Psoas muscle (tissue), 8 donors: ENCODE measurements around the gene SELENOV. TPM values are rescaled to one million over a fixed set of nuclear protein-coding genes. Genes with fewer than 3 reads are reported as not detected.
"Not testable (repeated sequence)": the region's sequence is repeated elsewhere in the genome, so short reads cannot be mapped to it uniquely, and the experiment has no call there.

Source experiments
- ATAC-seq, 4 donors: fragments of 200-7000 bp; cut with Tn5 transposase; one replicate each; pipeline ENCODE4 v1.9.1; 2020; ENCODE audit warnings: moderate library complexity in 3 of 4, mild to moderate bottlenecking in 2 of 4
- DNase-seq, 2 donors: peaks; one replicate each; pipeline ENCODE4 v3.0.0-alpha.2; 2020
- H3K27ac ChIP-seq: fragments of 200-600 bp; one replicate; pipeline ENCODE4 v1.8.0; 2022
- H3K27me3 ChIP-seq, 3 donors: fragments of 200-600 bp in 1 of 3; one replicate each; pipeline versions ENCODE4 v1.6.1 to v1.8.0; 2013 to 2022; ENCODE audit warnings: low read length in 2 of 3, mild to moderate bottlenecking in 2 of 3, moderate library complexity in 1 of 3; ENCODE audit not compliant: insufficient read depth in 3 of 3
- H3K36me3 ChIP-seq, 2 donors: fragments of 200-600 bp in 1 of 2; one replicate each; pipeline versions ENCODE4 v1.6.1 to v1.8.0; 2013 to 2022; ENCODE audit warnings: low read depth in 1 of 2, mild to moderate bottlenecking in 1 of 2, moderate library complexity in 1 of 2; ENCODE audit not compliant: insufficient read depth in 1 of 2
- H3K4me1 ChIP-seq: fragments of 200-600 bp; one replicate; pipeline ENCODE4 v1.8.0; 2022
- H3K4me3 ChIP-seq: fragments of 200-600 bp; one replicate; pipeline ENCODE4 v1.8.0; 2022; ENCODE audit warnings: mild to moderate bottlenecking
- H3K9me3 ChIP-seq: fragments of 200-600 bp; one replicate; pipeline ENCODE4 v1.8.0; 2022
- WGBS, 3 donors: extraction: QIAGEN DNeasy Blood & Tissue Kit; methylation state at CpG; one replicate each; pipeline versions ENCODE4 v1.1.6 to v1.1.7; 2013; 5-methylcytosine and 5-hydroxymethylcytosine counted together
- intact Hi-C, 2 donors: fragments of 100-400 bp; cut with DNase I; formaldehyde crosslinking; loops; one replicate each; pipeline versions ENCODE4 v1.11.0 to v1.14.2; 2022
- polyA plus RNA-seq, 3 donors: library from polyadenylated mRNA; stranded (reverse); fragments of 200-250 nt; gene quantifications; one replicate each; pipeline ENCODE4 v1.2.3, GENCODE V29; 2013
- total RNA-seq, 4 donors: library from RNA; stranded (reverse); fragmentation: NEBNext Ultra II Directional in 2 of 4; extraction: Animal tissue kit (Norgen Biotek cat#: 25700) in 2 of 4; gene quantifications; one replicate each; pipeline versions ENCODE4 v1.2.1 to v1.2.4, GENCODE V29; 2021 to 2023
- TF ChIP-seq, protein P1 (sequence below): fragments of 200-600 bp; IDR thresholded peaks from one replicate; pipeline ENCODE4 v1.8.0; 2022; ENCODE audit warnings: antibody characterized with exemption
- donor health status: healthy with polysubstance abuse.
- donor health status: DM: no; HTN: no; CAD: no; lungs with moderate emphysema.
- donor health status: Bipolar disorder and iron deficiency.
- donor health status: healthy.
- donor health status: DM: yes; HTN: yes; CAD: no.
- donor health status: DM: no; HTN: no; CAD: no.
- donor health status: DM: no; HTN: no; CAD: no.
- donor health status: DM: yes; HTN: yes; CAD: no.

The SELENOV gene
- total and polyA plus RNA-seq, 7 donors, result not detected

DNA sequence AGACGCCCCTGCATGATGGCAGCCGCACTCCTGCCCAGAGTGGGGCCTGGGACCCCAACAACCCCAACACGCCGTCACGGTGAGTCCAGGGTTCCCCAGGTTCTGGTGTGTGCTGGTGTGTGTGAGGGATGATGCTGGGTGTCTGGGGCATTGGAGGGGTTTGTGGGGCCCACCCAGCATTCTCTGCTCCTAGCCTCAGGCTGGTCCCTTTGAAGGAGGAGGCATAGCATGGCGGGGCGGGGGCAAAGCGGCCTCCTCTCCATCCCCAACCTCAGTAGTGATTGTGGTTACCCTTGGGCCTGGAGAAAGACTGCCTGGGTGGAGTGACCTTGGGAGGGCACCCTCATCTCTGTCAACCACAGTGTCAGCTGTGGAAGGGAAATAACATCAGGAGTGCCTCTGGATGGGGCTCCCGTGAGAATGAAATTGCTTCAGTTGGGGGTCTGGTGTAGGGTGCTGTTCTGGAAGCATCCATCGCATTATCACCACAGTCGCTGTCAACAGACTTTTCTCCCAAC is 41.4 kb upstream of the SELENOV start:
- no peak overlapping the region for H3K4me3 ChIP-seq
- ATAC-seq (no peak), DNase-seq (peak in 1 of 2 donors; percentile 39)
- TF ChIP-seq, protein P1, sequence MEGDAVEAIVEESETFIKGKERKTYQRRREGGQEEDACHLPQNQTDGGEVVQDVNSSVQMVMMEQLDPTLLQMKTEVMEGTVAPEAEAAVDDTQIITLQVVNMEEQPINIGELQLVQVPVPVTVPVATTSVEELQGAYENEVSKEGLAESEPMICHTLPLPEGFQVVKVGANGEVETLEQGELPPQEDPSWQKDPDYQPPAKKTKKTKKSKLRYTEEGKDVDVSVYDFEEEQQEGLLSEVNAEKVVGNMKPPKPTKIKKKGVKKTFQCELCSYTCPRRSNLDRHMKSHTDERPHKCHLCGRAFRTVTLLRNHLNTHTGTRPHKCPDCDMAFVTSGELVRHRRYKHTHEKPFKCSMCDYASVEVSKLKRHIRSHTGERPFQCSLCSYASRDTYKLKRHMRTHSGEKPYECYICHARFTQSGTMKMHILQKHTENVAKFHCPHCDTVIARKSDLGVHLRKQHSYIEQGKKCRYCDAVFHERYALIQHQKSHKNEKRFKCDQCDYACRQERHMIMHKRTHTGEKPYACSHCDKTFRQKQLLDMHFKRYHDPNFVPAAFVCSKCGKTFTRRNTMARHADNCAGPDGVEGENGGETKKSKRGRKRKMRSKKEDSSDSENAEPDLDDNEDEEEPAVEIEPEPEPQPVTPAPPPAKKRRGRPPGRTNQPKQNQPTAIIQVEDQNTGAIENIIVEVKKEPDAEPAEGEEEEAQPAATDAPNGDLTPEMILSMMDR, result no peak
- no peak overlapping the region for H3K27ac ChIP-seq
- intact Hi-C loops, result no loop called here
- H3K36me3 ChIP-seq, result peaks cover 12 to 89% of the 10 kb centered on the region in 2 donors
- no peaks in the 10 kb centered on the region for H3K9me3 ChIP-seq
- H3K4me1 ChIP-seq, result no peaks in the 10 kb centered on the region
- 83 to 90% (median 83%) methylated on average over 10 to 11 of the region's 11 CpGs for WGBS, 3 donors
- no peaks in the 10 kb centered on the region for H3K27me3 ChIP-seq

- Histone ChIP-seq H3K27ac (no peak overlapping the region), H3K36me3 (peaks cover 12 to 82% of the 10 kb centered on the region in 2 donors), H3K4me3 (no peak overlapping the region), H3K4me1 (no peaks in the 10 kb centered on the region), H3K9me3 (no peaks in the 10 kb centered on the region), H3K27me3 (no peaks in the 10 kb centered on the region)
- ATAC-seq (peak; percentile 61 to 85 (median 72)), DNase-seq (peak; percentile 62 to 82)
- TF ChIP-seq, protein P1, result peak; percentile 60
- 43 to 57% (median 48%) methylated on average over 9 of the region's 9 CpGs for WGBS, 3 donors
- intact Hi-C loops, result loop anchor here (1.0 to 2.0 kb wide), 2 partner anchors 58 to 59 kb away; partner anchors contain the start of gene EID2B (in 2 of the 2)
These were observed 40.8 kb upstream of the SELENOV start for GRCh38 chr19:39474139-39474620.

DNA sequence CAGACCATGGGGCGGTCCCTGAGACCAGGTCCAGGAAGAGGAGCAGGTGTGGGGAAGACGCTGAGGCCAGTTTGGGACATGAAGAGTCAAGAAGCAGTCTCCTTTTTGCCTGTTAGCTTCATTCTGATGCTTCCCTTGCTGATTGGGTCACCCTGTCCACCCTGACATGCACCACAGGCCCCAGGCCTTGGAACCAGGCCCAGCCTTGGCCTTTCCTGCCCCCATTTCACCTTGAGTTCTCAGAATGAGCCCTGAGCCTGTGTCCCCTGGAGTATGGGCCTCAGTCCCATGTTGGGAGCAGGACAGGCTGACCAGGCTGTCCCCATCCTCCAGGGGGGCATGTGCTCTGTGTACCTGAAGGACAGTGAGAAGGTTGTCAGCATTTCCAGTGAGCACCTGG is 39.2 kb upstream of the SELENOV start:
- no peak for ATAC-seq
- H3K27me3 ChIP-seq, result no peaks in the 10 kb centered on the region
- intact Hi-C loops, result loop anchor here in 1 of 2 donors (2.0 kb wide), 1 partner anchor 57 kb away; the partner anchor contains the start of gene EID2B
- peak in 1 of 2 donors; percentile 32 for DNase-seq
- peaks cover 9 to 66% of the 10 kb centered on the region in 2 donors for H3K36me3 ChIP-seq
- H3K9me3 ChIP-seq, result no peaks in the 10 kb centered on the region
- 95 to 100% (median 100%) methylated on average over 2 of the region's 2 CpGs for WGBS, 3 donors
- no peak overlapping the region for H3K27ac ChIP-seq
- peaks cover 3% of the 10 kb centered on the region for H3K4me1 ChIP-seq
- TF ChIP-seq, protein P1, result no peak
- no peak overlapping the region for H3K4me3 ChIP-seq

DNA sequence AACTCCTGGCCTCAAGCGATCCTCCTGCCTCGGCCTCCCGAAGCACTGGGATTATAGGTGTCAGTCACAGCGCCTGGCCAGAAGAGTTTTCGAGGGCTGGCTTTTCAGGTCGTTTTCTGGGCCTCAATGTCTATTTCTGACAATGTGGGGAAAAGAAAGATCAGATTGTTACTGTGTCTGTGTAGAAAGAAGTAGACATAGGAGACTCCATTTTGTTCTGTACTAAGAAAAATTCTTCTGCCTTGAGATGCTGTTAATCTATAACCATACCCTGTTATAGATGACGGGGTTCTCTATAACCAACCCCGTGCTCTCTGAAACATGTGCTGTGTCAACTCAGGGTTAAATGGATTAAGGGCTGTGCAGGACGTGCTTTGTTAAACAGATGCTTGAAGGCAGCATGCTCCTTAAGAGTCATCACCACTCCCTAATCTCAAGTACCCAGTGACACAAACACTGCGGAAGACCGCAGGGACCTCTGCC is 35.6 kb upstream of the SELENOV start:
- H3K27ac ChIP-seq, intact Hi-C loops, H3K9me3 ChIP-seq, H3K27me3 ChIP-seq, ATAC-seq, DNase-seq, H3K4me3 ChIP-seq: not testable (repeated sequence)
- Histone ChIP-seq H3K4me1 (peaks cover 10% of the 10 kb centered on the region), H3K36me3 (peaks cover 0 to 48% of the 10 kb centered on the region in 2 donors)
- 79 to 85% (median 81%) methylated on average over 11 of the region's 11 CpGs for WGBS, 3 donors

DNA sequence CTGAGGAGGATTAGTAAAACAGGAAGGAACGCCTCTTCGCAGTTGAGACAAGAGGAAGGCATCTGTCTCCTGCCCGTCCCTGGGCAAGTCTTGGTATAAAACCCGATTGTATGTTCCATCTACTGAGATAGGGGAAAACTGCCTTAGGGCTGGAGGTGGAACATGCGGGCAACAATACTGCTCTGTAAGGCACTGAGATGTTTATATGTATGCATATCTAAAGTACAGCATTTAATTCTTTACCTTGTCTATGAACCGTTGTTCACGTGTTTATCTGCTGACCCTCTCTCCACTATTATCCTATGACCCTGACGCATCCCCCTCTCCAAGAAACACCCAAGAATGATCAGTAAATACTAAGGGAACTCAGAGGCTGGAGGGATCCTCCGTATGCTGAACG is 35.0 kb upstream of the SELENOV start:
- TF ChIP-seq, protein P1, result no peak
- peak overlapping the region; percentile 97 for H3K4me3 ChIP-seq
- intact Hi-C loops, result no loop called here
- DNase-seq, result no peak
- peaks cover 10% of the 10 kb centered on the region for H3K4me1 ChIP-seq
- no peak for ATAC-seq
- no peaks in the 10 kb centered on the region for H3K27me3 ChIP-seq
- H3K36me3 ChIP-seq, result peaks cover 0 to 48% of the 10 kb centered on the region in 2 donors
- no peaks in the 10 kb centered on the region for H3K9me3 ChIP-seq
- H3K27ac ChIP-seq, result peak overlapping the region; percentile 95
- 52 to 65% (median 53%) methylated on average over 10 of the region's 10 CpGs for WGBS, 3 donors
